BLaER1 treated with 17β-estradiol and CSF1 and Interleukin-3, amounts not matched to agents 10 nM and 100 nM (cell line): ENCODE results near the gene LLGL1.
A peak's percentile ranks its signal among the peaks of the same experiment; 100 is the strongest.

Experiments
- H3K27ac ChIP-seq, 11 experiments: shearing (Covaris generic); formaldehyde crosslinking; 2 replicates each; pipeline ENCODE4 v1.8.1; 2022
- H3K27me3 ChIP-seq, 11 experiments: shearing (Covaris generic); formaldehyde crosslinking; 2 replicates each; pipeline ENCODE4 v1.8.1; 2022
- H3K36me3 ChIP-seq, 11 experiments: shearing (Covaris generic); formaldehyde crosslinking; 2 replicates each; pipeline ENCODE4 v1.8.1; 2022
- H3K4me1 ChIP-seq, 10 experiments: shearing (Covaris generic); formaldehyde crosslinking; 2 replicates each; pipeline ENCODE4 v1.8.1; 2022
- H3K4me2 ChIP-seq, 11 experiments: shearing (Covaris generic); formaldehyde crosslinking; 2 replicates each; pipeline ENCODE4 v1.8.1; 2022
- H3K4me3 ChIP-seq, 10 experiments: shearing (Covaris generic); formaldehyde crosslinking; 2 replicates each; pipeline ENCODE4 v1.8.1; 2022
- H3K9ac ChIP-seq, 11 experiments: shearing (Covaris generic); formaldehyde crosslinking; 2 replicates each; pipeline ENCODE4 v1.8.1; 2022
- H3K9me3 ChIP-seq, 11 experiments: shearing (Covaris generic); formaldehyde crosslinking; replicated peaks in 1 of 11; 2 replicates each; pipeline ENCODE4 v1.8.1; 2022
- H4K20me1 ChIP-seq, 11 experiments: shearing (Covaris generic); formaldehyde crosslinking; 2 replicates each; pipeline ENCODE4 v1.8.1; 2022
- Cebpa-rat ChIP-seq, 11 experiments: shearing (Covaris generic); IDR thresholded peaks; 2 replicates each; pipeline ENCODE4 v1.8.1; 2022

The LLGL1 gene

DNA sequence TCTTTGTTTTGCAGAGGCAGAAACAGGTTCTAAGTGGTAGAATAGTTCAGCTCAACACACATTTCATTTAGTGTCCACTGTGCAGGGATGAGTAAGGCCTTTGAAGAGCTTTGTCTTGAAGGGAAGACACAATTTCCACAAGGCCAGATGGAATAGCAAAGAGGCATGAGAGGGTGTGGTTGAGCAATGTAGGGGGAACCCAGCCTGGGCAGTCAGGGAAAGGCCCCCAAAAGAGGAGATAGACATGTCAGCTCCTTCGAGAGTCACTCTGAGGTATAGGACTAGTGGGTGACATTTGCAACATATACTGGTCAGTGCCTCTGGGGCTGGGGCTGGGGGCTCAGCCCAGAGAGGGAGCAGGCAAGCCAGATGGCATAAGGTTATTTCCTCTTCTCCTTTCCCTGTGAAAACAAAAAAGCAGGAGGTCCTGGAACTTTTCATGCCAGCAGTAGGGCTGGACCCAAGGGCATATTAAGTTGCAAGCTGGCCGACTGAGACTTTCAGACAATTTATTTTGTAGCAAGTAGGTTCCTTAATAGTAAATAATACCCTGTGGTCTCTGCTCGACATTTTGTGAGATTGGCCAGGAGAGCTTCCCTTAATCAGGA, 34.7 kb upstream of the LLGL1 start:
- peaks cover 42 to 65% (median 59%) of the 10 kb centered on the region in 10 experiments for H3K4me1 ChIP-seq
- no peak overlapping the region for H3K4me3 ChIP-seq
- peak overlapping the region in 1 of 11 experiments; percentile 4; a peak in 1 of 22 replicates for H3K27ac ChIP-seq
- H3K9ac ChIP-seq, result peak overlapping the region in 2 of 11 experiments; percentile 2 to 7; a peak in 2 of 22 replicates
- H3K27me3 ChIP-seq, result no peaks in the 10 kb centered on the region
- H4K20me1 ChIP-seq, result peaks cover 97 to 100% (median 98%) of the 10 kb centered on the region in 11 experiments
- H3K4me2 ChIP-seq, result peak overlapping the region; percentile 18 to 100 (median 49); a peak in 17 of 22 replicates
- peaks cover 56 to 97% (median 87%) of the 10 kb centered on the region in 11 experiments for H3K36me3 ChIP-seq
- no peak for TF ChIP-seq Cebpa-rat (IDR thresholded peaks at IDR 0.05)
- H3K9me3 ChIP-seq, result no peaks in the 10 kb centered on the region

DNA sequence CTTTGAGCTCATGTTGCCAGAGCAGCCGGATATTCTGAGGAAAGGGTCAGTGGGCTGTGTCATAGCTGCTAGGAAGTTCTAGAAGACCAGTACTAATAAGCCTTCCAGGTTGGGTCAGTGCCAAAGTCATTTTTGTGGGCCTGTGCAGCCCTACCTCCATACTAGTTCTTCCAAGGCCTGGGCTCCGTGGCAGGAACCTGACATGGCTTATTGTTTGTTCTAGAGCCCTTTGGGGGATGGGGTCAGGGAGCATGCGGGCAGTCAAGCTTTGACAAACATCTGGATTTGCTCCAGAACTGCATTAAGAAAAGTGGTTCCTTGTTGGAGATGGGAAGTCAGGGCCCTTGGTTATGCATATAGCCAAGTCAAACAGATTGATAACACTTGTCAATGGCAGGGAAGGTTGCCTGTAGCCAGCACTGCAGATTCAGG, 34.2 kb upstream of the LLGL1 start:
- H3K4me1 ChIP-seq, result peaks cover 37 to 60% (median 54%) of the 10 kb centered on the region in 10 experiments
- no peak overlapping the region for H3K4me3 ChIP-seq
- TF ChIP-seq Cebpa-rat (IDR thresholded peaks at IDR 0.05), result no peak
- no peaks in the 10 kb centered on the region for H3K27me3 ChIP-seq
- H3K36me3 ChIP-seq, result peaks cover 61 to 97% (median 91%) of the 10 kb centered on the region in 11 experiments
- H3K27ac ChIP-seq, result no peak overlapping the region; a peak in 1 of 22 replicates
- peaks cover 95 to 100% (median 98%) of the 10 kb centered on the region in 11 experiments for H4K20me1 ChIP-seq
- H3K9ac ChIP-seq, result peak overlapping the region in 1 of 11 experiments; percentile 35; a peak in 1 of 22 replicates
- H3K4me2 ChIP-seq, result peak overlapping the region in 10 of 11 experiments; percentile 18 to 100 (median 72); a peak in 12 of 22 replicates
- no peaks in the 10 kb centered on the region for H3K9me3 ChIP-seq

DNA sequence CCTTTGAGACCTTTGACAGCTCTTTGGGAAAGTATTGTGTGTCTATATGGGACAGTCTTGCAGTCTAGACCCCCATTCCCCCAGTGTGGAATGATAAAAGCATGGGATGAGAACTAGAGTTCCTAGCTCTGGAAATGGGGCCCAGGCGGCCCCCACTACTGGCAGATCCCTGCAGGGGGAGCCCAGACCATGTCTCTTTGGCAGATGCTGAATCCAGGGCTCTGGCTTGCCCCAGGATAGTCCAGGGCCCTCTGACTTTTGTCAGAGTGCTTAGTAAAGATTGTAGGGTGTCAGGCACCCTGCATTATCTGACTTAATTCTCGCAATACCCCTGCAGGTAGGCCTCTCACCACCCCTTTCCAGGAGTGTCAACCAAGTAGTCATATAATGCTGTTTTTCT, 33.5 kb upstream of the LLGL1 start:
- no peak overlapping the region for H3K4me3 ChIP-seq
- H3K27ac ChIP-seq, result no peak overlapping the region
- peaks cover 30 to 53% (median 47%) of the 10 kb centered on the region in 10 experiments for H3K4me1 ChIP-seq
- H3K9ac ChIP-seq, result peak overlapping the region in 4 of 11 experiments; percentile 7 to 35 (median 30); a peak in 2 of 22 replicates
- no peak for TF ChIP-seq Cebpa-rat (IDR thresholded peaks at IDR 0.05)
- no peaks in the 10 kb centered on the region for H3K27me3 ChIP-seq
- no peaks in the 10 kb centered on the region for H3K9me3 ChIP-seq
- peaks cover 95 to 100% (median 98%) of the 10 kb centered on the region in 11 experiments for H4K20me1 ChIP-seq
- H3K36me3 ChIP-seq, result peaks cover 69 to 98% (median 95%) of the 10 kb centered on the region in 11 experiments
- peak overlapping the region in 1 of 11 experiments; percentile 3; a peak in 1 of 22 replicates for H3K4me2 ChIP-seq

DNA sequence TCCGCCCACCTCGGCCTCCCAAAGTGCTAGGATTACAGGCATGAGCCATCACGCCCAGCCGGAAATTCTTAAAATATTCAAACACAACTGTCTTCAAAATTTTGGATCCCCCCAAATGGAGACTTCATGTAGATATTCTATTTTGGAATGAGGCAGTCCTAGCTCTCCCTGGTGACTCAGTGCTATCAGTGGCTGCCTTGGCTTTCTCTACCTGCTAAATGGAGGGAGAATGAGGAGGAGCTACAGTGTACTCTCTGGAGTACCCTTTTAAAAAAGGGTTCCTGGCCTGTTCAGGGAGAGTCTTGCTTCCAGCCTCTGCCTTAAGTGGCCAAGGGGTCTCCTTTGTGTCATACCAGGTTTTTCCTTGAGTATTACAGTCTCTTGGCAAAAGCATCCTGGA, 31.0 kb upstream of the LLGL1 start:
- no peak overlapping the region for H3K9ac ChIP-seq
- no peak overlapping the region for H3K4me3 ChIP-seq
- no peaks in the 10 kb centered on the region for H3K27me3 ChIP-seq
- peaks cover 73 to 98% (median 95%) of the 10 kb centered on the region in 11 experiments for H3K36me3 ChIP-seq
- no peak for TF ChIP-seq Cebpa-rat (IDR thresholded peaks at IDR 0.05)
- H3K4me2 ChIP-seq, result no peak overlapping the region
- H3K9me3 ChIP-seq, result no peaks in the 10 kb centered on the region
- H3K4me1 ChIP-seq, result peaks cover 10 to 28% (median 23%) of the 10 kb centered on the region in 10 experiments
- H3K27ac ChIP-seq, result no peak overlapping the region
- H4K20me1 ChIP-seq, result peaks cover 95 to 100% (median 98%) of the 10 kb centered on the region in 11 experiments

DNA sequence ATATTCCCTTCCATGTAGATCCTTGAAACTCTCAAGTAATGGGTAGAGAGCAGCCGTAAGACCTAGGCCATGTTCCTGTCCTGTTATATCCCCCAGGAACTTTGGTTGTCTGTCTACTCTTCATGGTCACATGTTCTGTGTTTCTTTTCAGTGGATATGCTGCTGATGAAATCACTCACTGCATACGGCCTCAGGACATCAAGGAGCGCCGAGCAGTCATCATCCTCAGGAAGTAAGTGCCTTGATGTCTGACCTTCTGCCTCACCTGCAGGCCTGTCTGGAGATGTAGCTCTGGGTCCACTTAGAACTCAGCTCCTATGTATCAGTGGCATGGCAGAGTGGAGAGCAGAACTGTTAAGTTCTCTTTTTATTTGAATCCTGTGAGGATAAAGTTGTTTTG, 30.6 kb upstream of the LLGL1 start:
- Histone ChIP-seq H3K27me3 (no peaks in the 10 kb centered on the region), H3K36me3 (peaks cover 73 to 98% (median 95%) of the 10 kb centered on the region in 11 experiments), H3K9me3 (no peaks in the 10 kb centered on the region), H3K27ac (no peak overlapping the region), H3K9ac (no peak overlapping the region), H3K4me1 (peaks cover 10 to 24% (median 19%) of the 10 kb centered on the region in 10 experiments), H3K4me2 (no peak overlapping the region), H4K20me1 (peaks cover 95 to 100% (median 98%) of the 10 kb centered on the region in 11 experiments), H3K4me3 (no peak overlapping the region)
- no peak for TF ChIP-seq Cebpa-rat (IDR thresholded peaks at IDR 0.05)

DNA sequence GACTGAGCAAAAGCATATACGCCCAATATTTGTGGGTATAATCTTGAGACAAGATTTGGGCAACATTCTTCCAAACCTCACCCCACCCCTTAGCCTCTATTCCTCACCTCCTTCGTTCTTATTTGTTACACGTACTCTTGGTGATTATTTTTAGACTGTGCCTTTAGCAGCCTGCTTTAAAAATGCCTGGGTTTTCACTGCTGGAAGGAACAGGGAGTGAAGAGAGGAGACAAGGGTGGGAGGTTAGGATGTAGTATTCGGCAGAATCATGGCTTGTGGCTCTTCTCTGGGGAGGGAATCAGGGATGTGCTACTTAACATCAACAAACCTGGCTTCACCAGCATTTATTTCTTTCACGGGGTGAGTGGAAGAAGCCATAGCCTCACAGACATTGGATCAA, 30.2 kb upstream of the LLGL1 start:
- Histone ChIP-seq H3K36me3 (peaks cover 77 to 98% (median 95%) of the 10 kb centered on the region in 11 experiments), H3K4me3 (no peak overlapping the region), H3K4me1 (peaks cover 10 to 20% (median 14%) of the 10 kb centered on the region in 10 experiments; a peak in 19 of 20 replicates), H3K27ac (no peak overlapping the region), H3K4me2 (no peak overlapping the region), H3K9ac (no peak overlapping the region), H3K9me3 (no peaks in the 10 kb centered on the region), H3K27me3 (no peaks in the 10 kb centered on the region), H4K20me1 (peaks cover 95 to 100% (median 98%) of the 10 kb centered on the region in 11 experiments)
- TF ChIP-seq Cebpa-rat (IDR thresholded peaks at IDR 0.05), result no peak

DNA sequence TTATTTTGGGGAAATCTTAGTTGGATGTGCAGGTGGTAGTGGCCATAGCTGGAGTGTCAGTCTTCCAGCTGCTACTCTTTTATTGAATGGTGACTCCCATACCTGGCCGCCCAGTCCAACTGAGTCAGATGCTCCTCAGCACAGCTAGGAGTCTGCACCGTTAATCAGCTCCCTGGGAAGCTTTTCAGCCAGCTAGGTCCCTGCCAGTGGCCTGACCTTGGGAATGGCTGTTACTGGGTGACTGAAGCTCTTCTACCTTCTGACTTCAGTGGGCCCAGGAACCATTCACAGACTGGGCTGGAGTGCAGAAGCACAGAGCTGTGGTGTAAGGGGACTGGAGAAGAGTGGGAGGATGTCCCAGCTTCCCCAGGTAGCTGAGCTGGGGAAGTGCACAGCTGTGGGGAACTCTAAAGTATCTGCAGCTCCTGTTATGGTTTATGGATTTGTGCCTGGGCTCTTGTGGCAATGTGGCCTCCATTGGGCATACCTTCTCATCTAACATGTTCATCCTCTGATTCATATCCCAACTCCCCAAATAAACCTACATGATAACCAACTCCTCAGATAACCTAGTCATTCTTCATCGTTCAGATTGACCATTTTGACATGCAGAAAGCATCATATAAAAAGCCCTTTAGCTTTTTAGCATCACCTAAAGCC, 27.8 kb upstream of the LLGL1 start:
- H3K27me3 ChIP-seq, result no peaks in the 10 kb centered on the region
- no peak overlapping the region for H3K27ac ChIP-seq
- H3K9me3 ChIP-seq, result no peaks in the 10 kb centered on the region
- H3K4me1 ChIP-seq, result no peaks in the 10 kb centered on the region; a peak in 1 of 20 replicates
- H3K4me2 ChIP-seq, result no peak overlapping the region
- no peak overlapping the region for H3K4me3 ChIP-seq
- peaks cover 95 to 100% (median 98%) of the 10 kb centered on the region in 11 experiments for H4K20me1 ChIP-seq
- no peak overlapping the region for H3K9ac ChIP-seq
- TF ChIP-seq Cebpa-rat (IDR thresholded peaks at IDR 0.05), result no peak
- H3K36me3 ChIP-seq, result peaks cover 86 to 97% (median 96%) of the 10 kb centered on the region in 11 experiments

DNA sequence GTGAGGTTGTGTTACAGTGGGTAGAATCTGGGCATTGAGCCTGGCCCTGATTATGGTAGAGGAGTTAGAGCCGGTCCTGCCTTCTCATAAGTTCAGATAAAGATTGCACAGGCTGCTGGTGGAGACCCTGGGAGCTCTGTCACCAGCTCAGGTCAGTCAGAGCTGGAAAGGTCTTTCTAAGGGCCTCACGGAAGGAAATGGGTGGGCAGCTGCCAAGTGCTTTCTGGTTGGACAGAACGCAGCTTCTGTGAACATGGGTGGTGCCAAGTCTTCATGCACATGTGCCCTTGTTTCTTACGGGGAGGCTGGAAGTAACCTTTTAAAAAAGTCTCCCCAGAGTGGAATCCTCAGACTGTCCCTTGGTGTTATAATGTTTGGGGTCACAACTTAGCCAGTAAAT, 26.9 kb upstream of the LLGL1 start:
- Histone ChIP-seq H3K4me1 (no peaks in the 10 kb centered on the region; a peak in 1 of 20 replicates), H4K20me1 (peaks cover 93 to 100% (median 98%) of the 10 kb centered on the region in 11 experiments), H3K9me3 (no peaks in the 10 kb centered on the region), H3K4me3 (no peak overlapping the region), H3K9ac (no peak overlapping the region), H3K36me3 (peaks cover 88 to 98% (median 96%) of the 10 kb centered on the region in 11 experiments), H3K27me3 (no peaks in the 10 kb centered on the region), H3K4me2 (no peak overlapping the region), H3K27ac (no peak overlapping the region)
- no peak for TF ChIP-seq Cebpa-rat (IDR thresholded peaks at IDR 0.05)

DNA sequence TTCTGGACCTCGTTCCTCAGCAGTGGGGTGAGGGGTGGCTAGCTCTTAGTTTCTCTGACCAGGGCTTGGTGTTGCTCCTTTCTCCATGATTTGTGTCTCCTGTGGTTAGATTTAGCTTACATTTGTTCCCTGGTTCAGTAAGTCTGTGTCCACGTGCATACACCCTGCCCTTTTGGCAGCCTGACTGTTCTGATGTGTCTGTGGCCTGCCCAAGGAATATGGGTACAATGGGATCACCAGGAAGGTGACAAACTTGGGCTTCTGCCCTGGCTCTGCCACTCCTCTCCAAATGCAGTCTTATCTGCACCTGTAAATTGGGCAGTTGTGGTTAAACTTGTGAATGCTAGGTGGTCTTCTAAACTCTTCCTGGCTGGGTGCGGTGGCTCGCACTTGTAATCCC, 24.3 kb upstream of the LLGL1 start:
- Histone ChIP-seq H4K20me1 (peaks cover 98 to 100% (median 100%) of the 10 kb centered on the region in 11 experiments), H3K4me3 (no peak overlapping the region), H3K27me3 (no peaks in the 10 kb centered on the region), H3K36me3 (peaks cover 92 to 100% (median 99%) of the 10 kb centered on the region in 11 experiments), H3K27ac (no peak overlapping the region), H3K9ac (no peak overlapping the region), H3K4me1 (no peaks in the 10 kb centered on the region; a peak in 1 of 20 replicates), H3K9me3 (no peaks in the 10 kb centered on the region), H3K4me2 (no peak overlapping the region)
- no peak for TF ChIP-seq Cebpa-rat (IDR thresholded peaks at IDR 0.05)
